GM18861 (cell line): ENCODE measurements around the gene GAP43.
"Not testable (repeated sequence)": the region's sequence is repeated elsewhere in the genome, so short reads cannot be mapped to it uniquely, and the experiment has no call there.

Experiments
- ATAC-seq: cut with Tn5 transposase; IDR thresholded peaks from one replicate; pipeline ENCODE4 v1.9.1; 2021; ENCODE audit not compliant: unreplicated experiment

The GAP43 gene

GRCh38 chr3:115741650-115742049, 118.3 kb downstream of the GAP43 start:
- no peak for ATAC-seq

GRCh38 chr3:115744516-115744915, 121.2 kb downstream of the GAP43 start:
- ATAC-seq: not testable (repeated sequence)

DNA sequence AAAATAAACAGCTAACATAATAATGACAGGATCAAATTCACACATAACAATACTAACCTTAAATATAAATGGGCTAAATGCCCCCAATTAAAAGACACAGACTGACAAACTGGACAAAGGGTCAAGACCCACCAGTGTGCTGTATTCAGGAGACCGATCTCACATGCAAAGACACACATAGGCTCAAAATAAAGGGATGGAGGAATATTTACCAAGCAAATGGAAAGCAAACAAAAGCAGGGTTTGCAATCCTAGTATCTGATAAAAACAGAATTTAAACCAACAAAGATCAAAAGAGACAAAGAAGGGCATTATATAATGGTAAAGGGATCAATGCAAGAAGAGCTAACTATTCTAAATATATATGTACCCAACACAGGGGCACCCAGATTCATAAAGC, 129.7 kb downstream of the GAP43 start:
- ATAC-seq: not testable (repeated sequence)

DNA sequence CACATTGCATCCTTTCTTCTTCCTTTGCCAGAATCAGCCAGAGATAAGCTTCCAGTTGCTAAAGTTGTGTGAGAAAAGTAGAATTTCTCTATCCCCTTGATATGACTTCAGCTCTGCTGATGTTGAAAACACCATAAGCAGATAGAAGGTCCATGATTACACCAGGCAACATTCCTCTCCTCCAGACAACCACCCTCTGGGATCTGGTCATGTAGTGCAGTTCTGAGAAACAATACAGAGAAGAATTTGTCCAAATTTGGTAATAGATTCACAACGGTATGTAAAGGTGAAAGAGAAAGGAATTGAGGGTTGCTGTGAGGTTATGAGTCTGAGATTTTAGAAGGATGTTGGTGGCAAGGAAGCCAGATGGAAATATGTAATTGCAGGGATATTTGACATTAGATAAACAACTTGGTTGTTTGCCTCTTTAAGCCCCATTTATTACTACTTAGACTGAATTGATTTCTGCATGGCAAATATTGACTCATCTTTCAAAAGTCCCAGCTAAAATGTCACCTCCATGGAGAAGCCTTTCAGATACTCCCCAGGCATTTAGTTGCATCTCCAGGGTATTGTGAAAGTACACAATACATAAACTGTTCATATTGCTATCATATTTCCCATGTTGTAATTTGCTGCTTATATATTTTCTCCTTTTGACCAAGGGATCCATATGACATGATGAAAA, 134.9 kb downstream of the GAP43 start:
- ATAC-seq: no peak

DNA sequence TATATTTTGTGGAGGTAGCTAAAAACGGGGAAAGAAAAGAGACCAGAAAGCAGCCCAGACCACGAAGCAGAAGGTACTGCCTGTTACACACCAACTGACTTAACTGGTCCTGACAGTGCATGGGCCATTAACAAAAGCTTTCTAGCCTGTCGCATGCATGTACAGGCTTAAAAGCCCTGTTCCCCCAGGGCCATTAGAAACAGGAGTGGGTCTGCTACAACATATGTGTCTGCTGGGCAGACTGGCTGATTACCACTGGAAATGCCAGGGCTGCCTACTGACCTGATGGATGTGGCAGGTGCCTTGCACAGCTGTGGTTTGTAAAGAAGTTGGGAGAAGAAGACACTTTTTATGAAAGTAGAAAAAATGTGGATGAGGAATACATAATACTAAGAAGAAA, 137.4 kb downstream of the GAP43 start:
- ATAC-seq: no peak

GRCh38 chr3:115761927-115762305, 138.6 kb downstream of the GAP43 start:
- no peak for ATAC-seq

- no peak for ATAC-seq
These were observed 143.5 kb downstream of the GAP43 start for GRCh38 chr3:115766587-115767482.

DNA sequence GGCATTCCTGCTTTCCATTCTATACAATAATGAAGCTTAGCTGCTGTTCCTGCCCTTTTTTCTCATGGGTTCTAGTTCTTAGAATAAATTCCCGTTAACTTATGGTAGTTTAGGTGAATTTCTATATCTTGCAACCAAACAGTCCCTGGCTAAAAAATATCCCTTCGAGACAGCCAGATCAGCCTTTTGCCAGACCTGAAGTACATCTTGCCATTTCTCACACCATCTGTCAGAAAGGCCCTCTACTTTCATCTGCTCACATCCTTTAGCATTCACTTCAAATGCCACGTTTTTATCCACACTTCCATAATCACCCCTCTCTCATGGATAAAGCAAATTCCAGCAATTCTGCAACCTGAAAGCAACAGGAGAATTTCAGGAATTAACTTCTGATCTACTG, 145.4 kb downstream of the GAP43 start:
- no peak for ATAC-seq
